SU-DHL-6 (cell line): ENCODE measurements around the gene ADAMTS14.

Source experiments
- H2AFZ ChIP-seq: fragments of 200-600 bp; sonication (generic); 2 replicates; pipeline ENCODE4 v1.6.1; 2014; ENCODE audit warnings: low read depth, mild to moderate bottlenecking, moderate library complexity, mixed read lengths, antibody characterized with exemption, low read length; ENCODE audit not compliant: severe bottlenecking
- H3F3A ChIP-seq: fragments of 200-600 bp; shearing (Covaris generic); 2 replicates; pipeline ENCODE4 v1.6.0; 2016; ENCODE audit warnings: antibody characterized with exemption, mild to moderate bottlenecking; ENCODE audit not compliant: insufficient read depth
- H3K27ac ChIP-seq: fragments of 200-600 bp; sonication (generic); 2 replicates; pipeline ENCODE4 v1.5.1; 2016; ENCODE audit warnings: low read depth, mild to moderate bottlenecking, low read length, moderate library complexity, mixed read lengths
- H3K27me3 ChIP-seq: fragments of 200-600 bp; sonication (generic), shearing (Covaris generic); 2 replicates; pipeline ENCODE4 v1.6.0; 2014; ENCODE audit warnings: mild to moderate bottlenecking, low read length
- H3K36me3 ChIP-seq: fragments of 200-600 bp; sonication (generic); 2 replicates; pipeline ENCODE4 v1.6.1; 2014; ENCODE audit warnings: mild to moderate bottlenecking, low read length, mixed read lengths
- H3K4me2 ChIP-seq: fragments of 300-600, 200-600 bp; shearing (Covaris generic), sonication (generic); 2 replicates; pipeline ENCODE4 v1.6.0; 2014; ENCODE audit warnings: low read length, low read depth, mild to moderate bottlenecking; ENCODE audit not compliant: poor library complexity, severe bottlenecking
- H3K4me3 ChIP-seq: fragments of 200-600 bp; sonication (generic); 2 replicates; pipeline ENCODE4 v1.5.1; 2014; ENCODE audit warnings: antibody characterized with exemption, low read length, mild to moderate bottlenecking, mixed read lengths; ENCODE audit not compliant: insufficient read depth, poor library complexity, severe bottlenecking
- H3K79me2 ChIP-seq: fragments of 200-600 bp; sonication (generic); 2 replicates; pipeline ENCODE4 v1.6.1; 2014; ENCODE audit warnings: mild to moderate bottlenecking, low read length, moderate library complexity; ENCODE audit not compliant: insufficient read depth
- H3K9ac ChIP-seq: fragments of 200-600 bp; sonication (generic); 2 replicates; pipeline ENCODE4 v1.7.0; 2014; ENCODE audit warnings: mild to moderate bottlenecking, low read length
- H3K9me2 ChIP-seq: fragments of 200-600 bp; sonication (generic); replicated peaks from 2 replicates; pipeline ENCODE4 v1.6.1; 2014; ENCODE audit warnings: low read length; ENCODE audit not compliant: insufficient read depth
- H3K9me3 ChIP-seq: fragments of 200-600 bp; sonication (generic); 2 replicates; pipeline ENCODE4 v1.6.1; 2014; ENCODE audit warnings: low read length, mixed read lengths; ENCODE audit not compliant: insufficient read depth
- H4K20me1 ChIP-seq: fragments of 200-600 bp; sonication (generic); 2 replicates; pipeline ENCODE4 v1.6.1; 2014; ENCODE audit warnings: low read depth, mild to moderate bottlenecking, antibody characterized with exemption, low read length, moderate library complexity, mixed read lengths
- CTCF ChIP-seq: fragments of 200-600 bp; sonication (generic); IDR thresholded peaks from one replicate; pipeline ENCODE4 v1.5.1; 2017; ENCODE audit warnings: antibody characterized with exemption, mild to moderate bottlenecking, low read length, moderate library complexity; ENCODE audit not compliant: insufficient read depth, poor library complexity, severe bottlenecking
- EZH2phosphoT487 ChIP-seq: fragments of 200-600 bp; sonication (generic), shearing (Covaris generic); conservative IDR thresholded peaks from 2 replicates; pipeline ENCODE4 v1.6.1; 2018; ENCODE audit warnings: mild to moderate bottlenecking, antibody characterized with exemption, low read length, moderate library complexity, mixed read lengths

Gene ADAMTS14

GRCh38 chr10:70669015-70669414 is 3.3 kb upstream of the ADAMTS14 start:
- Histone ChIP-seq H2AFZ (no peak overlapping the region), H3K27ac (no peak overlapping the region), H3F3A (no peaks in the 10 kb centered on the region), H3K9ac (no peak overlapping the region), H4K20me1 (no peaks in the 10 kb centered on the region), H3K9me2 (no peaks in the 10 kb centered on the region), H3K4me2 (no peak overlapping the region), H3K27me3 (no peaks in the 10 kb centered on the region), H3K79me2 (no peaks in the 10 kb centered on the region), H3K9me3 (no peaks in the 10 kb centered on the region), H3K36me3 (no peaks in the 10 kb centered on the region), H3K4me3 (no peak overlapping the region)
- TF ChIP-seq CTCF (no peak), EZH2phosphoT487 (no peak)

- Histone ChIP-seq H3K27me3 (no peaks in the 10 kb centered on the region), H3F3A (no peaks in the 10 kb centered on the region), H3K9me3 (no peaks in the 10 kb centered on the region), H3K79me2 (no peaks in the 10 kb centered on the region), H3K4me3 (no peak overlapping the region), H3K27ac (no peak overlapping the region), H3K9ac (no peak overlapping the region), H3K4me2 (no peak overlapping the region), H3K36me3 (no peaks in the 10 kb centered on the region), H3K9me2 (no peaks in the 10 kb centered on the region), H2AFZ (no peak overlapping the region), H4K20me1 (no peaks in the 10 kb centered on the region)
- no peak for TF ChIP-seq CTCF
- TF ChIP-seq EZH2phosphoT487 = no peak
Measured at GRCh38 chr10:70669732-70670317, 2.5 kb upstream of the ADAMTS14 start.

- no peaks in the 10 kb centered on the region for H3K36me3 ChIP-seq
- no peak overlapping the region for H3K9ac ChIP-seq
- no peak overlapping the region for H3K27ac ChIP-seq
- H3K4me2 ChIP-seq = no peak overlapping the region
- no peaks in the 10 kb centered on the region for H3K27me3 ChIP-seq
- H3K79me2 ChIP-seq = no peaks in the 10 kb centered on the region
- H3K9me2 ChIP-seq = no peaks in the 10 kb centered on the region
- H2AFZ ChIP-seq = no peak overlapping the region
- H3F3A ChIP-seq = no peaks in the 10 kb centered on the region
- H3K9me3 ChIP-seq = no peaks in the 10 kb centered on the region
- H3K4me3 ChIP-seq = no peak overlapping the region
- TF ChIP-seq EZH2phosphoT487 (no peak), CTCF (no peak)
- H4K20me1 ChIP-seq = no peaks in the 10 kb centered on the region
Measured at GRCh38 chr10:70671619-70672164, 614 bp upstream of the ADAMTS14 start.
